Ovary (tissue), 3 donors: Measurements from ENCODE around the gene RERE.

Experiments used
- EP300 ChIP-seq: sonication (generic); formaldehyde crosslinking; IDR thresholded peaks from one replicate; pipeline ENCODE4 v1.6.1; 2017; ENCODE audit warnings: antibody characterized with exemption
- POLR2A ChIP-seq: fragments of 450-650 bp; IDR thresholded peaks from one replicate; pipeline ENCODE4 v1.6.1; 2017; ENCODE audit warnings: antibody characterized with exemption, mild to moderate bottlenecking, moderate library complexity
- TF ChIP-seq, protein P1 (sequence below), 3 donors: fragments of 450-650 bp in 2 of 3; fragments of 200-600 bp in 1 of 3; IDR thresholded peaks; one replicate each; pipeline versions ENCODE4 v1.5.1 to v1.8.0; 2016 to 2022; ENCODE audit warnings: antibody characterized with exemption in 3 of 3, mild to moderate bottlenecking in 1 of 3
- donor health status: DM: no; HTN: no; CAD: no.

- TF ChIP-seq, protein P1, sequence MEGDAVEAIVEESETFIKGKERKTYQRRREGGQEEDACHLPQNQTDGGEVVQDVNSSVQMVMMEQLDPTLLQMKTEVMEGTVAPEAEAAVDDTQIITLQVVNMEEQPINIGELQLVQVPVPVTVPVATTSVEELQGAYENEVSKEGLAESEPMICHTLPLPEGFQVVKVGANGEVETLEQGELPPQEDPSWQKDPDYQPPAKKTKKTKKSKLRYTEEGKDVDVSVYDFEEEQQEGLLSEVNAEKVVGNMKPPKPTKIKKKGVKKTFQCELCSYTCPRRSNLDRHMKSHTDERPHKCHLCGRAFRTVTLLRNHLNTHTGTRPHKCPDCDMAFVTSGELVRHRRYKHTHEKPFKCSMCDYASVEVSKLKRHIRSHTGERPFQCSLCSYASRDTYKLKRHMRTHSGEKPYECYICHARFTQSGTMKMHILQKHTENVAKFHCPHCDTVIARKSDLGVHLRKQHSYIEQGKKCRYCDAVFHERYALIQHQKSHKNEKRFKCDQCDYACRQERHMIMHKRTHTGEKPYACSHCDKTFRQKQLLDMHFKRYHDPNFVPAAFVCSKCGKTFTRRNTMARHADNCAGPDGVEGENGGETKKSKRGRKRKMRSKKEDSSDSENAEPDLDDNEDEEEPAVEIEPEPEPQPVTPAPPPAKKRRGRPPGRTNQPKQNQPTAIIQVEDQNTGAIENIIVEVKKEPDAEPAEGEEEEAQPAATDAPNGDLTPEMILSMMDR (IDR thresholded peaks at IDR 0.05) = no peak
- TF ChIP-seq POLR2A (no peak), EP300 (no peak)
These were observed 446.0 kb downstream of the RERE start for GRCh38 chr1:8371372-8371991.
